Type B pancreatic cell (in vitro differentiated cells): ENCODE measurements around the gene TRIO. TPM values are rescaled to one million over a fixed set of nuclear protein-coding genes. Genes with fewer than 3 reads are reported as not detected.

Source experiments
- DNase-seq: peaks from one replicate; pipeline ENCODE4 v3.0.0; 2021; ENCODE audit warnings: mixed read lengths; ENCODE audit not compliant: unreplicated experiment; ENCODE audit errors: extremely low spot score
- H3K27ac Mint-ChIP-seq: 2 replicates; pipeline ENCODE4 v1.8.0; 2021; ENCODE audit warnings: mild to moderate bottlenecking, mixed read lengths
- H3K27me3 Mint-ChIP-seq: 2 replicates; pipeline ENCODE4 v1.8.0; 2021; ENCODE audit warnings: mixed read lengths
- H3K36me3 Mint-ChIP-seq: 2 replicates; pipeline ENCODE4 v1.8.0; 2021; ENCODE audit warnings: mixed read lengths
- H3K4me1 Mint-ChIP-seq: one replicate; pipeline ENCODE4 v1.8.0; 2021; ENCODE audit warnings: mixed read lengths; ENCODE audit not compliant: unreplicated experiment
- H3K4me3 Mint-ChIP-seq: 2 replicates; pipeline ENCODE4 v1.8.0; 2021; ENCODE audit warnings: mild to moderate bottlenecking, mixed read lengths
- H3K9me3 Mint-ChIP-seq: 2 replicates; pipeline ENCODE4 v1.8.0; 2021; ENCODE audit warnings: mixed read lengths
- total RNA-seq: library from RNA; stranded (reverse); gene quantifications from 2 replicates; pipeline ENCODE4 v1.2.1, GENCODE V29; 2021; ENCODE audit warnings: low replicate concordance
- TF ChIP-seq, protein P1 (sequence below): fragments of 200-600 bp; sonication (generic); conservative IDR thresholded peaks from 2 replicates; pipeline ENCODE4 v1.5.0; 2021; ENCODE audit warnings: antibody characterized with exemption, mild to moderate bottlenecking

TRIO gene
- total RNA-seq, 1 donor from 2014 or later: 145 TPM

- no peaks in the 10 kb centered on the region for H3K9me3 Mint-ChIP-seq
- H3K36me3 Mint-ChIP-seq: peaks cover 8% of the 10 kb centered on the region
- H3K4me1 Mint-ChIP-seq: peaks cover 49% of the 10 kb centered on the region
Measured at GRCh38 chr5:14197056-14197455, 53.9 kb downstream of the TRIO start.

GRCh38 chr5:14199902-14200301 lies 56.8 kb downstream of the TRIO start:
- Mint-ChIP-seq H3K4me1 (peaks cover 59% of the 10 kb centered on the region), H3K27ac (no peak overlapping the region), H3K27me3 (no peaks in the 10 kb centered on the region), H3K9me3 (no peaks in the 10 kb centered on the region), H3K36me3 (peaks cover 8% of the 10 kb centered on the region), H3K4me3 (no peak overlapping the region)
- TF ChIP-seq, protein P1, sequence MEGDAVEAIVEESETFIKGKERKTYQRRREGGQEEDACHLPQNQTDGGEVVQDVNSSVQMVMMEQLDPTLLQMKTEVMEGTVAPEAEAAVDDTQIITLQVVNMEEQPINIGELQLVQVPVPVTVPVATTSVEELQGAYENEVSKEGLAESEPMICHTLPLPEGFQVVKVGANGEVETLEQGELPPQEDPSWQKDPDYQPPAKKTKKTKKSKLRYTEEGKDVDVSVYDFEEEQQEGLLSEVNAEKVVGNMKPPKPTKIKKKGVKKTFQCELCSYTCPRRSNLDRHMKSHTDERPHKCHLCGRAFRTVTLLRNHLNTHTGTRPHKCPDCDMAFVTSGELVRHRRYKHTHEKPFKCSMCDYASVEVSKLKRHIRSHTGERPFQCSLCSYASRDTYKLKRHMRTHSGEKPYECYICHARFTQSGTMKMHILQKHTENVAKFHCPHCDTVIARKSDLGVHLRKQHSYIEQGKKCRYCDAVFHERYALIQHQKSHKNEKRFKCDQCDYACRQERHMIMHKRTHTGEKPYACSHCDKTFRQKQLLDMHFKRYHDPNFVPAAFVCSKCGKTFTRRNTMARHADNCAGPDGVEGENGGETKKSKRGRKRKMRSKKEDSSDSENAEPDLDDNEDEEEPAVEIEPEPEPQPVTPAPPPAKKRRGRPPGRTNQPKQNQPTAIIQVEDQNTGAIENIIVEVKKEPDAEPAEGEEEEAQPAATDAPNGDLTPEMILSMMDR: no peak
- no peak for DNase-seq

More at GRCh38 chr5:14197056-14197455, 53.9 kb downstream of the TRIO start:
- Mint-ChIP-seq H3K27ac (no peak overlapping the region), H3K4me3 (no peak overlapping the region), H3K27me3 (no peaks in the 10 kb centered on the region)
- TF ChIP-seq, protein P1: no peak
- DNase-seq: no peak

DNA sequence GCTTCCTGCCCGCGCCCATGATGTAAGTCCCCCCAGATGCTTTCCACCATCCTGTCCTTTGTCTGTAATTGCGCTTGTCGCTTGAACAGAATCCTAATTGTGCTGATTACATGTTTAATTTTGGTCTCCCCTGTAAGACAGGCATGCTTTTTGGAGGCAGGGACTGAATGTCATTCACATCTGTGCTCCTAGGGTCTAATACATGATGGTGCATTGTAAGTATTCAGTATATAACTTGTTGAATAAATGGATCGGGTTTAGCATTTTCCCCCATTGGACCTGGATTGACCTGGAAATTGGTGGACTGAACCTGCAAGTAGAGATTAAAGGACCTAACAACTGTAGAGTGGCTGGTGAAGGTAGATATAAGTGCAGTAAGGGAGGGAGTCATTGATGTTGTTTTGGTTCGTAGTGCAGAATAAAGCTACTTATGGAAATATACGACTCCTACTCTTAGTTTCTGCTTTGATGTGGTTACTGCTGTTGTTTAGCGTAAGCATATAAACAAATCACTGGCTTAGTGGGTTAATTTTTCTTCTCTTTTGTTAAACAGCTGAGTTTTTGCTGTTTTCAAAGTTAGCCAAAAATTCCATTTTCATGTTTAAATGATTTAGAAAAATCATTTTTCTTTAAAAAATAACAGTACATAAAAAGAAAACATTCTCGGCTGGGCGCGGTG lies 57.3 kb downstream of the TRIO start:
- peaks cover 58% of the 10 kb centered on the region for H3K4me1 Mint-ChIP-seq

GRCh38 chr5:14201325-14202045 lies 58.3 kb downstream of the TRIO start:
- no peak for DNase-seq
- Mint-ChIP-seq H3K27me3 (no peaks in the 10 kb centered on the region), H3K9me3 (no peaks in the 10 kb centered on the region), H3K4me3 (no peak overlapping the region), H3K36me3 (peaks cover 11% of the 10 kb centered on the region), H3K4me1 (peaks cover 56% of the 10 kb centered on the region), H3K27ac (no peak overlapping the region)
- TF ChIP-seq, protein P1: no peak

More for the DNA sequence above, 57.3 kb downstream of the TRIO start:
- Mint-ChIP-seq H3K27ac (no peak overlapping the region), H3K27me3 (no peaks in the 10 kb centered on the region), H3K9me3 (no peaks in the 10 kb centered on the region), H3K4me3 (no peak overlapping the region), H3K36me3 (peaks cover 8% of the 10 kb centered on the region)
- TF ChIP-seq, protein P1: no peak
- no peak for DNase-seq

DNA sequence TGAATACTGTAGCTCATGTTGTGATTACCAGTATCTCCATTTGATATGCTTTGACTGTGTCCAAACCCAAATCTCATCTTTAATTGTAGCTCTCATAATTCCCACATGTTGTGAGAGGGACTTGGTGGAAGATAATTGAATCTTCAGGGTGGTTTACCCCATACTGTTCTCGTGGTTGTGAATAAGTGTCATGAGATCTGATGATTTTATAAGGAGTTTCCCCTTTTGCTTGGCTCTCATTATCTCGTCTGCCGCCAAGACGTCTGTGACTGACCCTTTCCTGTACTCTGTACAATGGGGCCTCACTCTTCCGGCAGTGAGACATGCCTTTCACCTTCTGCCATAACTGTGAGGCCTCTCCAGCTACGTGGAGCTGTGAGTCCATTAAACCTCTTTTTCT lies 59.3 kb downstream of the TRIO start:
- H3K27ac Mint-ChIP-seq: no peak overlapping the region
- H3K27me3 Mint-ChIP-seq: no peaks in the 10 kb centered on the region
- TF ChIP-seq, protein P1: no peak
- no peak overlapping the region for H3K4me3 Mint-ChIP-seq
- H3K4me1 Mint-ChIP-seq: peaks cover 47% of the 10 kb centered on the region
- DNase-seq: no peak
- peaks cover 7% of the 10 kb centered on the region for H3K36me3 Mint-ChIP-seq
- no peaks in the 10 kb centered on the region for H3K9me3 Mint-ChIP-seq
